RWPE1 (cell line): ENCODE data around the gene AUNIP.

ENCODE experiments used
- CTCF ChIA-PET: fragments of 350-600 bp; sonication (Branson Sonifier 250); formaldehyde crosslinking; extraction: SDS; loops from one replicate; lab custom pipeline; 2021; lab: Yijun Ruan, JAX
- POLR2A ChIA-PET: fragments of 400-600 bp; formaldehyde crosslinking; extraction: SDS; loops from one replicate; lab custom pipeline; 2020; ENCODE audit warnings: antibody characterized with exemption; ENCODE audit not compliant: low non-redundant PET; lab: Yijun Ruan, JAX
- DNase-seq: peaks from one replicate; pipeline ENCODE4 v3.0.0; 2012; ENCODE audit warnings: low spot score
- H3K27ac ChIP-seq: fragments of 450-650 bp; 2 replicates; pipeline ENCODE4 v1.5.1; 2017
- CTCF ChIP-seq: fragments of 450-650 bp; conservative IDR thresholded peaks from 2 replicates; pipeline ENCODE4 v1.5.1; 2017; ENCODE audit warnings: low read depth, mild to moderate bottlenecking

The AUNIP gene

GRCh38 chr1:25880518-25880917 lies 21.3 kb upstream of the AUNIP start:
- no peak for DNase-seq
- POLR2A ChIA-PET: no interaction called here
- TF ChIP-seq CTCF: no peak
- CTCF ChIA-PET: interaction anchor here (0.7 kb wide), 1 partner anchor 35 kb away, joined by 5 read pairs; no protein-coding TSS in a partner anchor
- H3K27ac ChIP-seq: no peak overlapping the region

GRCh38 chr1:25879675-25880074 lies 20.4 kb upstream of the AUNIP start:
- TF ChIP-seq CTCF: no peak
- CTCF ChIA-PET: no interaction called here

GRCh38 chr1:25878690-25879089 lies 19.4 kb upstream of the AUNIP start:
- no peak for DNase-seq
- CTCF ChIA-PET: no interaction called here
- no peak for TF ChIP-seq CTCF
- H3K27ac ChIP-seq: no peak overlapping the region
- POLR2A ChIA-PET: no interaction called here

More at GRCh38 chr1:25879675-25880074, 20.4 kb upstream of the AUNIP start:
- POLR2A ChIA-PET: no interaction called here
- DNase-seq: no peak
- H3K27ac ChIP-seq: no peak overlapping the region

- ChIA-PET CTCF (interaction anchor here (0.7 kb wide), 1 partner anchor 112 kb away, joined by 3 read pairs; no protein-coding TSS in a partner anchor), POLR2A (interaction anchor here (0.6 kb wide), 1 partner anchor 1680 kb away, joined by 3 read pairs; no protein-coding TSS in a partner anchor)
- DNase-seq: no peak
- H3K27ac ChIP-seq: no peak overlapping the region
- no peak for TF ChIP-seq CTCF
Measured at GRCh38 chr1:25877155-25877554, 17.9 kb upstream of the AUNIP start.

GRCh38 chr1:25876693-25877077 lies 17.4 kb upstream of the AUNIP start:
- no peak for TF ChIP-seq CTCF
- CTCF ChIA-PET: interaction anchor here (0.7 kb wide), 1 partner anchor 113 kb away, joined by 3 read pairs; no protein-coding TSS in a partner anchor
- POLR2A ChIA-PET: no interaction called here
- H3K27ac ChIP-seq: peak overlapping the region; percentile 95
- DNase-seq: no peak

- no peak for TF ChIP-seq CTCF
- CTCF ChIA-PET: interaction anchor here (0.5 to 1.2 kb wide), 2 partner anchors 14 to 20 kb away, joined by 3 to 8 read pairs; no protein-coding TSS in a partner anchor
- peak; percentile 39 for DNase-seq
- H3K27ac ChIP-seq: peak overlapping the region; percentile 95
- POLR2A ChIA-PET: interaction anchor here (0.6 to 2.7 kb wide), 4 partner anchors 16 to 86 kb away, joined by 3 to 18 read pairs (median 3); partner anchors contain the start of gene STMN1
Measured at GRCh38 chr1:25875856-25876692, 16.8 kb upstream of the AUNIP start.
